Measurements from ENCODE around the gene ARF3. TPM values are rescaled to one million over a fixed set of nuclear protein-coding genes. Genes with fewer than 3 reads are reported as not detected.

Gene ARF3
- total and polyA plus RNA-seq, 2 experiments from 2014 or later = 65.0 to 87.7 TPM

- no peak overlapping the region for H2AFZ ChIP-seq
- peaks cover 3% of the 10 kb centered on the region; the same call in 1 of the 2 replicates for H3F3A ChIP-seq (ENCODE audit: insufficient read depth)
- no peaks in the 10 kb centered on the region for H3K79me2 ChIP-seq (ENCODE audit: insufficient read depth)
- no peaks in the 10 kb centered on the region for H4K20me1 ChIP-seq (ENCODE audit: insufficient read depth)
- TF ChIP-seq EZH2 (IDR thresholded peaks at IDR 0.05; ENCODE audit: insufficient read depth, poor library complexity, severe bottlenecking) = no peak
- no peak for TF ChIP-seq EZH2phosphoT487 (IDR thresholded peaks at IDR 0.05; ENCODE audit: insufficient read depth, low read depth)
- no peak overlapping the region for H3K27ac ChIP-seq
- H3K9me3 ChIP-seq (ENCODE audit: low read depth) = no peaks in the 10 kb centered on the region
- peak; percentile 82 for DNase-seq
- in situ Hi-C loops (cut with MboI) = no loop called here
- H3K9ac ChIP-seq = no peak overlapping the region
- peaks cover 42% of the 10 kb centered on the region for H3K27me3 ChIP-seq (replicated peaks; ENCODE audit: insufficient read depth)
- H3K4me3 ChIP-seq = no peak overlapping the region
- H3K36me3 ChIP-seq (ENCODE audit: low read depth) = no peaks in the 10 kb centered on the region
- H3K9me2 ChIP-seq (ENCODE audit: insufficient read depth) = no peaks in the 10 kb centered on the region
- peak overlapping the region; percentile 29 for H3K4me2 ChIP-seq (ENCODE audit: unreplicated experiment)
- H3K4me1 ChIP-seq (ENCODE audit: insufficient read depth) = peaks cover 30% of the 10 kb centered on the region
- WGBS, 2 experiments (ENCODE audit: low coverage in 1 of 2, low lambda C conversion rate in 2 of 2, missing lambda C conversion rate in 2 of 2) = 7 to 10% methylated on average over 24 to 50 of the region's 50 CpGs
Observed at GRCh38 chr12:48977290-48978281, 20.3 kb upstream of the ARF3 start.

- no peak overlapping the region for H2AFZ ChIP-seq
- 26 to 46% methylated on average over 13 to 19 of the region's 19 CpGs for WGBS, 2 experiments (ENCODE audit: low coverage in 1 of 2, low lambda C conversion rate in 2 of 2, missing lambda C conversion rate in 2 of 2)
- peak; percentile 68 for DNase-seq
- no peak overlapping the region for H3K27ac ChIP-seq
- H3K4me3 ChIP-seq = no peak overlapping the region
- H3F3A ChIP-seq (ENCODE audit: insufficient read depth) = peaks cover 3% of the 10 kb centered on the region; the same call in 1 of the 2 replicates
- TF ChIP-seq EZH2 (IDR thresholded peaks at IDR 0.05; ENCODE audit: insufficient read depth, poor library complexity, severe bottlenecking) (no peak), EZH2phosphoT487 (IDR thresholded peaks at IDR 0.05; ENCODE audit: insufficient read depth, low read depth) (no peak)
- no peaks in the 10 kb centered on the region for H3K79me2 ChIP-seq (ENCODE audit: insufficient read depth)
- peaks cover 15% of the 10 kb centered on the region for H3K27me3 ChIP-seq (replicated peaks; ENCODE audit: insufficient read depth)
- H3K4me2 ChIP-seq (ENCODE audit: unreplicated experiment) = no peak overlapping the region
- H3K9me3 ChIP-seq (ENCODE audit: low read depth) = no peaks in the 10 kb centered on the region
- no peaks in the 10 kb centered on the region for H3K9me2 ChIP-seq (ENCODE audit: insufficient read depth)
- no peaks in the 10 kb centered on the region for H3K36me3 ChIP-seq (ENCODE audit: low read depth)
- H3K4me1 ChIP-seq (ENCODE audit: insufficient read depth) = peaks cover 37% of the 10 kb centered on the region
- in situ Hi-C loops (cut with MboI) = no loop called here
- H4K20me1 ChIP-seq (ENCODE audit: insufficient read depth) = no peaks in the 10 kb centered on the region
- no peak overlapping the region for H3K9ac ChIP-seq
Observed at GRCh38 chr12:48973941-48974673, 16.8 kb upstream of the ARF3 start.

- Histone ChIP-seq H3K36me3 (ENCODE audit: low read depth) (no peaks in the 10 kb centered on the region), H3K9me3 (ENCODE audit: low read depth) (no peaks in the 10 kb centered on the region), H3K9ac (no peak overlapping the region), H3K79me2 (ENCODE audit: insufficient read depth) (no peaks in the 10 kb centered on the region), H3K9me2 (ENCODE audit: insufficient read depth) (no peaks in the 10 kb centered on the region), H3K27me3 (replicated peaks; ENCODE audit: insufficient read depth) (peaks cover 9% of the 10 kb centered on the region), H3F3A (ENCODE audit: insufficient read depth) (peaks cover 3% of the 10 kb centered on the region; the same call in 1 of the 2 replicates), H3K4me2 (ENCODE audit: unreplicated experiment) (no peak overlapping the region), H3K27ac (no peak overlapping the region), H2AFZ (no peak overlapping the region), H3K4me3 (no peak overlapping the region), H4K20me1 (ENCODE audit: insufficient read depth) (no peaks in the 10 kb centered on the region), H3K4me1 (ENCODE audit: insufficient read depth) (peaks cover 37% of the 10 kb centered on the region)
- TF ChIP-seq EZH2 (IDR thresholded peaks at IDR 0.05; ENCODE audit: insufficient read depth, poor library complexity, severe bottlenecking) (no peak), EZH2phosphoT487 (IDR thresholded peaks at IDR 0.05; ENCODE audit: insufficient read depth, low read depth) (no peak)
- WGBS, 2 experiments (ENCODE audit: low coverage in 1 of 2, low lambda C conversion rate in 2 of 2, missing lambda C conversion rate in 2 of 2) = 14 to 19% methylated on average over 12 of the region's 12 CpGs
- DNase-seq = peak; percentile 47
- in situ Hi-C loops (cut with MboI) = no loop called here
Observed at GRCh38 chr12:48973531-48973930, 16.2 kb upstream of the ARF3 start.

GRCh38 chr12:48972952-48973483 is 15.7 kb upstream of the ARF3 start:
- DNase-seq = no peak
- Histone ChIP-seq H3K4me3 (no peak overlapping the region), H3K27me3 (replicated peaks; ENCODE audit: insufficient read depth) (0 out of 2 replicates have a peak, but pooled peaks cover 6% of the 10 kb centered on the region), H2AFZ (no peak overlapping the region), H4K20me1 (ENCODE audit: insufficient read depth) (no peaks in the 10 kb centered on the region), H3K9me3 (ENCODE audit: low read depth) (no peaks in the 10 kb centered on the region), H3K4me1 (ENCODE audit: insufficient read depth) (peaks cover 37% of the 10 kb centered on the region), H3K36me3 (ENCODE audit: low read depth) (no peaks in the 10 kb centered on the region), H3K9me2 (ENCODE audit: insufficient read depth) (no peaks in the 10 kb centered on the region), H3K4me2 (ENCODE audit: unreplicated experiment) (no peak overlapping the region), H3F3A (ENCODE audit: insufficient read depth) (peaks cover 3% of the 10 kb centered on the region; the same call in 1 of the 2 replicates), H3K9ac (no peak overlapping the region), H3K79me2 (ENCODE audit: insufficient read depth) (no peaks in the 10 kb centered on the region), H3K27ac (no peak overlapping the region)
- in situ Hi-C loops (cut with MboI) = no loop called here
- WGBS, 2 experiments (ENCODE audit: low coverage in 1 of 2, low lambda C conversion rate in 2 of 2, missing lambda C conversion rate in 2 of 2) = 5 to 12% methylated on average over 3 of the region's 3 CpGs
- TF ChIP-seq EZH2phosphoT487 (IDR thresholded peaks at IDR 0.05; ENCODE audit: insufficient read depth, low read depth) (no peak), EZH2 (IDR thresholded peaks at IDR 0.05; ENCODE audit: insufficient read depth, poor library complexity, severe bottlenecking) (no peak)

Measured in GM23248 (cell line).